CD4-positive, alpha-beta T cell treated with Interleukin-2 at 100 ng/mL for 4 hours (primary cell): ENCODE measurements around the gene LRRN3.

Experiments used
- DNase-seq: peaks from one replicate; pipeline ENCODE4 v3.0.0-alpha.2; 2020; ENCODE audit warnings: low spot score

Gene LRRN3

GRCh38 chr7:111168182-111168581 lies 77.3 kb downstream of the LRRN3 start:
- DNase-seq: no peak

- DNase-seq: no peak
These were observed 81.8 kb downstream of the LRRN3 start for GRCh38 chr7:111172564-111173257.

- no peak for DNase-seq
These were observed 82.6 kb downstream of the LRRN3 start for GRCh38 chr7:111173528-111173927.

GRCh38 chr7:111173990-111174389 lies 83.1 kb downstream of the LRRN3 start:
- DNase-seq: no peak

- no peak for DNase-seq
These were observed 83.6 kb downstream of the LRRN3 start for GRCh38 chr7:111174510-111174909.
